OCI-LY3 (cell line): Measurements from ENCODE around the gene KLRF2.

Source experiments
- H2AFZ ChIP-seq: fragments of 200-600, 300-600 bp; shearing (Covaris generic); 2 replicates; pipeline ENCODE4 v1.6.0; 2014; ENCODE audit warnings: antibody characterized with exemption, low read depth, low read length
- H3K27ac ChIP-seq: fragments of 200-600, 300-600 bp; sonication (generic); 2 replicates; pipeline ENCODE4 v1.5.1; 2014; ENCODE audit warnings: mild to moderate bottlenecking, low read length, moderate library complexity, mixed read lengths
- H3K27me3 ChIP-seq: fragments of 200-600, 300-600 bp; sonication (generic); 2 replicates; pipeline ENCODE4 v1.6.1; 2014; ENCODE audit warnings: low read depth, low read length, mixed read lengths
- H3K36me3 ChIP-seq: fragments of 200-600, 300-600 bp; sonication (generic); replicated peaks from 2 replicates; pipeline ENCODE3; 2014; ENCODE audit warnings: low read depth, low read length, mixed read lengths
- H3K4me1 ChIP-seq: fragments of 300-600, 200-600 bp; sonication (generic); 2 replicates; pipeline ENCODE4 v1.6.1; 2014; ENCODE audit warnings: low read length, mixed read lengths
- H3K4me2 ChIP-seq: fragments of 200-600, 300-600 bp; sonication (generic); 2 replicates; pipeline ENCODE4 v1.6.1; 2014; ENCODE audit warnings: low read length, mixed read lengths
- H3K4me3 ChIP-seq: fragments of 300-600, 200-600 bp; sonication (generic); 2 replicates; pipeline ENCODE4 v1.5.1; 2014; ENCODE audit warnings: antibody characterized with exemption, mild to moderate bottlenecking, low read length, moderate library complexity
- H3K79me2 ChIP-seq: fragments of 300-600, 200-600 bp; shearing (Covaris generic); 2 replicates; pipeline ENCODE4 v1.6.1; 2014; ENCODE audit warnings: mild to moderate bottlenecking, low read length, mixed read lengths
- H3K9ac ChIP-seq: fragments of 300-600, 200-600 bp; shearing (Covaris generic); 2 replicates; pipeline ENCODE4 v1.6.0; 2014; ENCODE audit warnings: mild to moderate bottlenecking, low read length, moderate library complexity
- H3K9me3 ChIP-seq: fragments of 200-600, 300-600 bp; shearing (Covaris generic); 2 replicates; pipeline ENCODE4 v1.6.1; 2014; ENCODE audit warnings: low read length, mixed read lengths; ENCODE audit not compliant: insufficient read depth
- H4K20me1 ChIP-seq: fragments of 200-600, 300-600 bp; sonication (generic); 2 replicates; pipeline ENCODE4 v1.6.1; 2016; ENCODE audit warnings: low read length, mixed read lengths; ENCODE audit not compliant: insufficient read depth
- EZH2phosphoT487 ChIP-seq: fragments of 200-600 bp; shearing (Covaris generic); IDR thresholded peaks from 2 replicates; pipeline ENCODE4 v1.6.1; 2018; ENCODE audit warnings: antibody characterized with exemption, mixed run types, low read depth
- TF ChIP-seq, protein P1 (sequence below): fragments of 200-600, 300-600 bp; sonication (generic); IDR thresholded peaks from 2 replicates; pipeline ENCODE4 v1.5.1; 2014; ENCODE audit warnings: antibody characterized with exemption, low read length, low read depth

Gene KLRF2

DNA sequence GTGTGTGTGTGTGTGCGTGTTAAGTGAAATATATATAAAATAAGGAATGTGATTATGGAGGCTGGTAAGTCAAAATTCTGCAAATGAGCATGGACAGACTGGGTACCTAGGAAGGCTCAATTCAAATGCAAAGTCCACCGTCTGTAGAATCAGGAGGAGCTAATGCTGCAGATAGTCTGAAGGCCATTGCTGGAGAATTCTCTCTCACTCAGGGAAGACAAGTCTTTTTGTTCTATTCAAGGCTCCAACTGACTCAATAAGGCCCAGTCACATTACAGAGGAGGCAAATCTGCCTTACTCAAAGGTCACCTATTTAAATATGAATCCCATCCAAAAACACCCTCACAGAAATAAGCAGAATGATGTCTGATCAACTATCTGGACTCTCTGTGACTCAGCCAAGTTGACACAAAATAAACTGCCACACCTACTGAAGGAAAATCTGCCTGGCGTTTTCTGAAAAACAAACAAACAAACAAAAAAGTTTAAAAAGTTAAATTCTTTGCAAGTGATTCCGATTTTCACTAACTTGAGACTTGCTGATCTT, 684 bp upstream of the KLRF2 start:
- no peaks in the 10 kb centered on the region for H3K4me1 ChIP-seq
- no peaks in the 10 kb centered on the region for H3K36me3 ChIP-seq
- no peak overlapping the region for H3K27ac ChIP-seq
- no peak overlapping the region for H3K4me3 ChIP-seq
- TF ChIP-seq, protein P1, sequence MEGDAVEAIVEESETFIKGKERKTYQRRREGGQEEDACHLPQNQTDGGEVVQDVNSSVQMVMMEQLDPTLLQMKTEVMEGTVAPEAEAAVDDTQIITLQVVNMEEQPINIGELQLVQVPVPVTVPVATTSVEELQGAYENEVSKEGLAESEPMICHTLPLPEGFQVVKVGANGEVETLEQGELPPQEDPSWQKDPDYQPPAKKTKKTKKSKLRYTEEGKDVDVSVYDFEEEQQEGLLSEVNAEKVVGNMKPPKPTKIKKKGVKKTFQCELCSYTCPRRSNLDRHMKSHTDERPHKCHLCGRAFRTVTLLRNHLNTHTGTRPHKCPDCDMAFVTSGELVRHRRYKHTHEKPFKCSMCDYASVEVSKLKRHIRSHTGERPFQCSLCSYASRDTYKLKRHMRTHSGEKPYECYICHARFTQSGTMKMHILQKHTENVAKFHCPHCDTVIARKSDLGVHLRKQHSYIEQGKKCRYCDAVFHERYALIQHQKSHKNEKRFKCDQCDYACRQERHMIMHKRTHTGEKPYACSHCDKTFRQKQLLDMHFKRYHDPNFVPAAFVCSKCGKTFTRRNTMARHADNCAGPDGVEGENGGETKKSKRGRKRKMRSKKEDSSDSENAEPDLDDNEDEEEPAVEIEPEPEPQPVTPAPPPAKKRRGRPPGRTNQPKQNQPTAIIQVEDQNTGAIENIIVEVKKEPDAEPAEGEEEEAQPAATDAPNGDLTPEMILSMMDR, result no peak
- no peak for TF ChIP-seq EZH2phosphoT487
- H3K9me3 ChIP-seq, result no peaks in the 10 kb centered on the region
- no peak overlapping the region for H3K9ac ChIP-seq
- H3K79me2 ChIP-seq, result no peaks in the 10 kb centered on the region
- H4K20me1 ChIP-seq, result no peaks in the 10 kb centered on the region
- no peak overlapping the region for H3K4me2 ChIP-seq
- no peaks in the 10 kb centered on the region for H3K27me3 ChIP-seq
- H2AFZ ChIP-seq, result no peak overlapping the region

DNA sequence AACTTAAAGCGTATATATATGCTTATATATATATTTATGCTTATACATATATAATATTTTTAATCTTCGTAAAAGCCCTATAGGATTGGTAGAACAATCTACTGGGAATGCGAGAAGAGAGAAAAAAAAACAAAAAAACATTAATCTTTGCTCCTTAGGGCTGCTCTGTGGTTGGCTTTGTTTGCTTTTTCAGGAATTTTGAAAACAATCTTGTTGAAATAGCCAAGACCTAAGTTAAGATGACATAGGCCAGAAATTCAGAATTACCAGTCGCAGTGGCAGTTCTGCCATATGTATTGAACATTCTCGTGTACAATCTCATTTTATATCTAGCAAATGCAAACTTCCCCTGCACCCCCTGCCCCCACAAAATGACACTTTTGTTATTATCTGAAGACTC, 699 bp downstream of the KLRF2 start:
- H2AFZ ChIP-seq, result no peak overlapping the region
- H4K20me1 ChIP-seq, result no peaks in the 10 kb centered on the region
- no peaks in the 10 kb centered on the region for H3K4me1 ChIP-seq
- H3K9ac ChIP-seq, result no peak overlapping the region
- no peaks in the 10 kb centered on the region for H3K9me3 ChIP-seq
- H3K4me2 ChIP-seq, result no peak overlapping the region
- no peak overlapping the region for H3K4me3 ChIP-seq
- no peaks in the 10 kb centered on the region for H3K36me3 ChIP-seq
- H3K79me2 ChIP-seq, result no peaks in the 10 kb centered on the region
- H3K27me3 ChIP-seq, result no peaks in the 10 kb centered on the region
- TF ChIP-seq, protein P1, result no peak
- no peak for TF ChIP-seq EZH2phosphoT487
- no peak overlapping the region for H3K27ac ChIP-seq

DNA sequence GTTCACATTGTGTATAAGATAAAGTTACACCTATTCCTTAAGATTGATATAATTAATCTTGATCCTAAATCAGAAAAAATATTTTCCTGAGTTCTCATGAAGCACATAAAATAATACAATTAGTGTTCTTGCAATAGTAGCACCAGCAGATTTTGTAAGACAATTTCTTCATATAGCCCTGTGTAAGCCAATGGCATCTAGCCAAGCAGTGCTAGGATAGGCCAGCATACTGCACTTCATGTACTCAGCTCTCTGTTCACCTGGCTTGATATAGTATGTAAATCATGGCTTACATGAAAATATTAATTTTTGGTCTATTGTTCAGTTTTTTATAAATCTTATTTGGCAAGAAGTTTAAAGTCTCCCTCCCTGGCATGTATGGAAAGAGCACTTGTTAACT, 1.9 kb downstream of the KLRF2 start:
- H3K27ac ChIP-seq, result no peak overlapping the region
- TF ChIP-seq, protein P1, result no peak
- TF ChIP-seq EZH2phosphoT487, result no peak
- H3K27me3 ChIP-seq, result no peaks in the 10 kb centered on the region
- no peaks in the 10 kb centered on the region for H3K4me1 ChIP-seq
- H4K20me1 ChIP-seq, result no peaks in the 10 kb centered on the region
- no peak overlapping the region for H3K4me2 ChIP-seq
- no peak overlapping the region for H2AFZ ChIP-seq
- H3K9ac ChIP-seq, result no peak overlapping the region
- H3K79me2 ChIP-seq, result no peaks in the 10 kb centered on the region
- H3K36me3 ChIP-seq, result no peaks in the 10 kb centered on the region
- H3K9me3 ChIP-seq, result no peaks in the 10 kb centered on the region
- no peak overlapping the region for H3K4me3 ChIP-seq

DNA sequence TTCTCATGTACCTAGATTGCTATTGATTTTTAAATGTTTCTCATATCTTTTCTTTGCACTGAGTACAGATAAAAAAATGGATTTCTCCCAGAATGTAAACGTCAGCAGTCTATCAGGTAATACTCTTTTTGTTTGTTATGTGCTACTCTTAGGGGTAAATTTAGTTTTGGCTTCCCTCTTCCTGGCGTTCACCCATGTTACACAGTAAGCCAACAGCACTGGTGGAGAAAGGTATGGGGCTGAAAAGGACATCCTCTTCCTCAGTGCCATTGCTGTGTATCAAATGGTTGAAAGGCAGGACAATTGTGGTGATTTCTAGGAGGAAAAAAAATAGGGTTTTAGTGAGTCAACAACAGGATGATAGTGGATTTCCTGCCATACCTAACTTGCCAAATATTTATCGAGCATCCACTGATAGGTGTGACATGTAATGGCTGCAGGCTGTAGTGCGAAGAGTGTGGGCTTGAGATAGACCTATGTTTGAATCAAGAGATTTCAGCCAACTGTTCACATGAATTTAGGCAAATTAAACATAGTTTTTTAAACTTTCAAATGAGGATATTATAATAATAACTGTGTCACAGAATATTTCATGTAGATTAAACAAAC, 7.5 kb downstream of the KLRF2 start:
- no peak overlapping the region for H2AFZ ChIP-seq
- H4K20me1 ChIP-seq, result no peaks in the 10 kb centered on the region
- H3K4me3 ChIP-seq, result no peak overlapping the region
- no peaks in the 10 kb centered on the region for H3K9me3 ChIP-seq
- H3K36me3 ChIP-seq, result no peaks in the 10 kb centered on the region
- H3K79me2 ChIP-seq, result no peaks in the 10 kb centered on the region
- no peak overlapping the region for H3K9ac ChIP-seq
- H3K27ac ChIP-seq, result no peak overlapping the region
- TF ChIP-seq, protein P1, result no peak
- no peak for TF ChIP-seq EZH2phosphoT487
- H3K4me1 ChIP-seq, result no peaks in the 10 kb centered on the region
- no peaks in the 10 kb centered on the region for H3K27me3 ChIP-seq
- no peak overlapping the region for H3K4me2 ChIP-seq
